Measurements from ENCODE around the gene RNF213. TPM values are rescaled to one million over a fixed set of nuclear protein-coding genes. Genes with fewer than 3 reads are reported as not detected.

The RNF213 gene
- total RNA-seq, 4 donors from 2014 or later = 83.6 to 205 (median 103) TPM

DNA sequence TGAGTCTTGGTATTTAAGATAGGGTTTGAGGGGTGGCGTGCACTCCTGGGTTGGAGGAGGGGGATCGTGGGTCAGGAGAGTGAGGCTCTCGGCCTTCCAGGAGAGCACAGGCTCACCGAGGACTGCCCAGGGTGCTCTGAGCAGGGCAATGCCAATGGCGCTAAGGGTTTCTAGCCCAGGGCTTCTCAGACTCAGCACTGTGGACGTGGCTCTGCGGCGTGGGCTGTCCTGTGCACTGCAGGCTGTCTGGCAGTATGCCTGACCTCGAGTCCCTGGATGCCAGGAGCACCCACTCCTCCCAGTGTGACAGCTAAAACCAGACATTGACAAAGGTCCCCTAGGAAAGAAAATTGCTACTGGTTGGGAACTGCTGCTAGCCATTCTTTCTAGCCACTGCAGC lies 117.1 kb downstream of the RNF213 start:
- TF ChIP-seq, protein P1, sequence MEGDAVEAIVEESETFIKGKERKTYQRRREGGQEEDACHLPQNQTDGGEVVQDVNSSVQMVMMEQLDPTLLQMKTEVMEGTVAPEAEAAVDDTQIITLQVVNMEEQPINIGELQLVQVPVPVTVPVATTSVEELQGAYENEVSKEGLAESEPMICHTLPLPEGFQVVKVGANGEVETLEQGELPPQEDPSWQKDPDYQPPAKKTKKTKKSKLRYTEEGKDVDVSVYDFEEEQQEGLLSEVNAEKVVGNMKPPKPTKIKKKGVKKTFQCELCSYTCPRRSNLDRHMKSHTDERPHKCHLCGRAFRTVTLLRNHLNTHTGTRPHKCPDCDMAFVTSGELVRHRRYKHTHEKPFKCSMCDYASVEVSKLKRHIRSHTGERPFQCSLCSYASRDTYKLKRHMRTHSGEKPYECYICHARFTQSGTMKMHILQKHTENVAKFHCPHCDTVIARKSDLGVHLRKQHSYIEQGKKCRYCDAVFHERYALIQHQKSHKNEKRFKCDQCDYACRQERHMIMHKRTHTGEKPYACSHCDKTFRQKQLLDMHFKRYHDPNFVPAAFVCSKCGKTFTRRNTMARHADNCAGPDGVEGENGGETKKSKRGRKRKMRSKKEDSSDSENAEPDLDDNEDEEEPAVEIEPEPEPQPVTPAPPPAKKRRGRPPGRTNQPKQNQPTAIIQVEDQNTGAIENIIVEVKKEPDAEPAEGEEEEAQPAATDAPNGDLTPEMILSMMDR (IDR thresholded peaks at IDR 0.05) = no peak
- DNase-seq (ENCODE audit: low spot score) (no peak), ATAC-seq (ENCODE audit: low FRiP score) (no peak)

GRCh38 chr17:80379348-80379747 lies 118.7 kb downstream of the RNF213 start:
- ATAC-seq (ENCODE audit: low FRiP score) (no peak), DNase-seq (ENCODE audit: low spot score) (no peak)
- TF ChIP-seq, protein P1 (IDR thresholded peaks at IDR 0.05) = no peak

GRCh38 chr17:80380068-80380467 lies 119.4 kb downstream of the RNF213 start:
- DNase-seq (ENCODE audit: low spot score) = no peak
- TF ChIP-seq, protein P1 (IDR thresholded peaks at IDR 0.05) = no peak
- no peak for ATAC-seq (ENCODE audit: low FRiP score)

DNA sequence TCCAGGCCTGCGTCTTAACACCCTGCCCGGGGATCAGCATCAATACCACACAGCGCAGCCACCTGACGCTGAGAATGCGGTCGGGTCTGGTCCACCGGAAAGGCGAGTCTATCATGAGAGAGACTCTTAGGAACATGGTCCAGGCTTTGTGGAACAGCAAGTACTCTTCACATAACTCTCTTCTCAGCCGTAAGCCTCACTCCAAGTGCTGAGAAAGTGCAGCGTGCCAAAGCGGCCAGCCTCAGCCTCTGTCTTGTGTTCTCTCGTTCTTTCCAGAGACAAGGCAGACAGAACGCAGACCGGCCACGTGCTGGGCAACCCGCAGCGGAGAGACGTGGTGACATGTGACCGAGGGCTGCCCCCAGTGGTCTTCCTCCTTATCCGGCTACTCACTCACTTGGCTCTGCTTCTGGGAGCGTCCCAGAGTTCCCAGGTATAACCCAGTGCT lies 119.9 kb downstream of the RNF213 start:
- ATAC-seq (ENCODE audit: low FRiP score) (no peak), DNase-seq (ENCODE audit: low spot score) (no peak)
- TF ChIP-seq, protein P1 (IDR thresholded peaks at IDR 0.05) = no peak

- no peak for ATAC-seq (ENCODE audit: low FRiP score)
- no peak for DNase-seq (ENCODE audit: low spot score)
- TF ChIP-seq, protein P1 (IDR thresholded peaks at IDR 0.05) = no peak
These were observed 120.8 kb downstream of the RNF213 start for GRCh38 chr17:80381416-80381923.

- no peak for DNase-seq (ENCODE audit: low spot score)
- ATAC-seq (ENCODE audit: low FRiP score) = no peak
These were observed 121.8 kb downstream of the RNF213 start for GRCh38 chr17:80382446-80382845.

GRCh38 chr17:80382956-80383355 lies 122.3 kb downstream of the RNF213 start:
- no peak for ATAC-seq (ENCODE audit: low FRiP score)
- TF ChIP-seq, protein P1 (IDR thresholded peaks at IDR 0.05) = no peak
- no peak for DNase-seq (ENCODE audit: low spot score)

More at GRCh38 chr17:80382446-80382845, 121.8 kb downstream of the RNF213 start:
- TF ChIP-seq, protein P1 (IDR thresholded peaks at IDR 0.05) = no peak

All from omental fat pad (tissue), 4 donors.